ENCODE data around the gene FKBP5. TPM values are rescaled to one million over a fixed set of nuclear protein-coding genes. Genes with fewer than 3 reads are reported as not detected.
"Not testable (repeated sequence)": the region's sequence is repeated elsewhere in the genome, so short reads cannot be mapped to it uniquely, and the experiment has no call there.

The FKBP5 gene
- polyA plus RNA-seq, 1 donor = 9.4 TPM

DNA sequence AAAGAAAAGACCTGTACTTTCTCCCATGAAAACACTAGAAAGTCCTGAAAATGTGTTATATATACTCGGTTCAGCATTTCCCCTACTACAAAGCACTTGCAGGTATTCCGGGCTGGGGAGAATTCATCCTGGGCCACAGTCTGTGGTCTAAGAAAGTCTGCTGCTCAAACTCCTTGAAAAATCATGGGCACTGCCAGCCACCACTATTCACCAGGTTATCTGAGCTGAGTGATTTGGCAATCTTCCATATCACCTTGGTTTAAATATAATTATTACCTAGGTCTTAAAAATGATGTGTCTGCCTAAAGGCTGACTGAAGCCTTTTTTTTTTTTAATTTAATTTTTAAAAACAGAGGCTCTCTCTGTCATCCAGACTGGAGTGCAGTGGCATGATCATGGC is 11.3 kb downstream of the FKBP5 start:
- H3K27me3 ChIP-seq (ENCODE audit: control insufficient read depth, insufficient read depth, low read length) = no peaks in the 10 kb centered on the region
- no peaks in the 10 kb centered on the region for H3K36me3 ChIP-seq (ENCODE audit: control insufficient read depth, insufficient read depth, low read length)
- no peak for DNase-seq
- WGBS (ENCODE audit: insufficient coverage, low lambda C conversion rate) = no CpG with 5 or more reads among the region's 2 CpGs
- no peaks in the 10 kb centered on the region for H3K4me1 ChIP-seq (ENCODE audit: control insufficient read depth, insufficient read depth, low read length)
- H3K9me3 ChIP-seq (ENCODE audit: control insufficient read depth, low read depth, low read length) = no peaks in the 10 kb centered on the region
- no peak overlapping the region for H3K27ac ChIP-seq (ENCODE audit: low read length)
- H3K4me3 ChIP-seq (ENCODE audit: low read length) = no peak overlapping the region

DNA sequence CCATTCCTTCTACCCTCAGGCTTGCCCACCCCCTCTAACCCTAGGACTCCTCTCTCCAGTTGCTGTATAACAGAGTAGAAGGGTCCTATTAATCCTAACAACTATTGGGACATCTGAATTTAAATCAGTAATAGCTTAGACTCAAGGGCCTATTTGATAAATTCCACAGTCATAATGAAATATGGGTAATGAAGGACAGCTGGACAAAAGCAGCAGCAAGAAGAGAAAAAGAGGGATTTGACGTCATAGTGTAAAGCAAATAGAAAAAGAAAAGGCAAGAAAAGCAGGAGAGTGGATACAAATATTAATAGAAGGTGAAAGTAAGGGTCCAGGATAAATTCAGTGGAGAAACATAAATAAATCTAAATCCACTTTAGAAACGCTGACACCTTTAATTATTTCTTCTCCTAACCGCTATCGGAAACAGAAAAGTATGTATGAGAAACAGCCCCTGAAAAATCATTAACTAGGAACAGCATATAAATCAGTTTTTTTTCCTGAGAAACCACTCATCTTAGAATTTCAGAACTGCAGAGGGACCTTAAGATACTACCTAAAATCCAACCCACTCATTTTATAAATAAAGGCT is 12.8 kb downstream of the FKBP5 start:
- Histone ChIP-seq H3K4me3 (ENCODE audit: low read length) (no peak overlapping the region), H3K27me3 (ENCODE audit: control insufficient read depth, insufficient read depth, low read length) (no peaks in the 10 kb centered on the region), H3K36me3 (ENCODE audit: control insufficient read depth, insufficient read depth, low read length) (no peaks in the 10 kb centered on the region), H3K27ac (ENCODE audit: low read length) (no peak overlapping the region), H3K9me3 (ENCODE audit: control insufficient read depth, low read depth, low read length) (no peaks in the 10 kb centered on the region), H3K4me1 (ENCODE audit: control insufficient read depth, insufficient read depth, low read length) (no peaks in the 10 kb centered on the region)
- no peak for DNase-seq
- WGBS (ENCODE audit: insufficient coverage, low lambda C conversion rate) = 64% methylated on average over 4 of the region's 4 CpGs

DNA sequence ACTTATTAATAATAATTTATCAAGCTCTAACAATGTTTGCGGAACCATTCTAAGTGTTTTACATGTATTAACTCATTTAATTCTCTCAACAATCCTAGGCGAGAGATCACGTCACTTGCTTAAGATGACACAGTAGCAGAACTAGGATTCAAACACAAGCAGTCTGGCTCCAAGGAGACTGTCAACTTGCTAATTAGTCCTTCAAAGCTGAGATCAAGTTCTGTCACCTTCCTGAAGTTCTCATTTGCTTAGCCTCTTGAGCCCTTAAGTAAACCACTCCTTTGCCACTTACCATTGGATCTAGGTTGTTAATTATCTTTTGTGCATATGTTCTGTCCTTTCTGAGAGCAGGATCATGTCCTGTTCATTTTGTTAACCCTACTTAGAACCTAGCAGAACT is 14.1 kb downstream of the FKBP5 start:
- no CpG with 5 or more reads among the region's 3 CpGs for WGBS (ENCODE audit: insufficient coverage, low lambda C conversion rate)
- Histone ChIP-seq H3K4me1 (ENCODE audit: control insufficient read depth, insufficient read depth, low read length) (no peaks in the 10 kb centered on the region), H3K36me3 (ENCODE audit: control insufficient read depth, insufficient read depth, low read length) (no peaks in the 10 kb centered on the region), H3K27me3 (ENCODE audit: control insufficient read depth, insufficient read depth, low read length) (no peaks in the 10 kb centered on the region), H3K4me3 (ENCODE audit: low read length) (no peak overlapping the region), H3K9me3 (ENCODE audit: control insufficient read depth, low read depth, low read length) (no peaks in the 10 kb centered on the region), H3K27ac (ENCODE audit: low read length) (no peak overlapping the region)
- DNase-seq = no peak

DNA sequence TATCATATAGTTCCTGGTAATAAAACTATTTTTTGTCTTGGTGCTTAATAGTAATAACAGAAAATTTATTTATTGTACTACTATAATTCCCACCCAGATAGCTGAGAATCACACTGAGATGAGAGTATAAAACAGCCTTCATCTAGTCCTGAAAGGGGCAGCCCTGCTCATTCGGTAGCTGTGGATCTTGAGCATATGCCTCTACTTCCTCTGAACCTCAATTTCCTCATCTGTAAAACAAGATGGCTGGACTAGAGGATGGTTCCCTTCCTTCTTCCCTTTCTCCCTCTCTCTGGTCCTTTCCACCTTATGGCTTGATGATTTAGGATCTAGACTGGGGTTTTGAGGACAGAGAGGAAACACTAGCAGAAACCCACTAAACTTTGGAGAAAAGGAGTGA is 15.0 kb downstream of the FKBP5 start:
- WGBS (ENCODE audit: insufficient coverage, low lambda C conversion rate) = no CpG with 5 or more reads among the region's 1 CpG
- H3K27ac ChIP-seq (ENCODE audit: low read length) = no peak overlapping the region

DNA sequence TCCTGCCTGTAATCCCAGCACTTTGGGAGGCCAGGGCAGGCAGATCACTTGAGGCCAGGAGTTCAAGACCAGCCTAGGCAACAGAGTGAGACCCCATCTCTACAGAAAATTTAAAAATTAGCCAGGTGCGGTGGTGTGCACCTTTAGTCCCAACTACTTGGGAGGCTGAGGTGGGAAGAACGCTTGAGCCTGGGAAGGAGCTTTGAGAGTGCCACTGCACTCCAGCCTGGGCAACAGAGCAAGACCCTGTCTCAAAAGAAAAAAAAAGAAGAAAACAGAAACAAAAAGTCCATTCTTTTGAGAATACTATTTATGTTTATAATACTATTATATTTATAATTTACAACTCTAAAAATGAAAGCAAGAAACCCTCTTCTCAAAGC is 15.4 kb downstream of the FKBP5 start:
- not testable (repeated sequence) for H3K36me3 ChIP-seq (ENCODE audit: control insufficient read depth, insufficient read depth, low read length); H3K4me1 ChIP-seq (ENCODE audit: control insufficient read depth, insufficient read depth, low read length); H3K27me3 ChIP-seq (ENCODE audit: control insufficient read depth, insufficient read depth, low read length); H3K4me3 ChIP-seq (ENCODE audit: low read length); DNase-seq; H3K9me3 ChIP-seq (ENCODE audit: control insufficient read depth, low read depth, low read length); H3K27ac ChIP-seq (ENCODE audit: low read length)
- no CpG with 5 or more reads among the region's 2 CpGs for WGBS (ENCODE audit: insufficient coverage, low lambda C conversion rate)

More for the DNA sequence above, 15.0 kb downstream of the FKBP5 start:
- Histone ChIP-seq H3K4me1 (ENCODE audit: control insufficient read depth, insufficient read depth, low read length) (peaks cover 3% of the 10 kb centered on the region), H3K9me3 (ENCODE audit: control insufficient read depth, low read depth, low read length) (no peaks in the 10 kb centered on the region), H3K27me3 (ENCODE audit: control insufficient read depth, insufficient read depth, low read length) (no peaks in the 10 kb centered on the region), H3K36me3 (ENCODE audit: control insufficient read depth, insufficient read depth, low read length) (no peaks in the 10 kb centered on the region), H3K4me3 (ENCODE audit: low read length) (no peak overlapping the region)
- DNase-seq = no peak

DNA sequence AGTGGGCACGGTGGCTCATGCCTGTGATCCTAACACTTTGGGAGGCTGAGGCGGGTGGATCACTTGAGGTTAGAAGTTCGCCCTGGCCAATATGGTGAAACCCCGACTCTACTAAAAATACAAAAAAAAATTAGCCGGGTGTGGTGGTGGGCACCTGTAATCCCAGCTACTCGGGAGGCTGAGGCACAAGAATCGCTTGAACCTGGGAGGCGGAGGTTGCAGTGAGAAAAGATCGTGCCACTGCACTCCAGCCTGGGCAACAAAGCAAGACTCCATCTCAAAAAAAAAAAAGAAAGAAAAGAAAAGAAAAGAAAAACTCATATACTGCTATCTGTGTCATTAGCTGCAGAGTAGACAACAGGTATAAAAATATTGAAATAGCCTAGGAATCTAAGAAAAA is 18.3 kb downstream of the FKBP5 start:
- H3K27me3 ChIP-seq (ENCODE audit: control insufficient read depth, insufficient read depth, low read length); H3K27ac ChIP-seq (ENCODE audit: low read length); DNase-seq; H3K9me3 ChIP-seq (ENCODE audit: control insufficient read depth, low read depth, low read length); H3K36me3 ChIP-seq (ENCODE audit: control insufficient read depth, insufficient read depth, low read length); H3K4me3 ChIP-seq (ENCODE audit: low read length); H3K4me1 ChIP-seq (ENCODE audit: control insufficient read depth, insufficient read depth, low read length): not testable (repeated sequence)
- WGBS (ENCODE audit: insufficient coverage, low lambda C conversion rate) = 95% methylated on average over 4 of the region's 9 CpGs

DNA sequence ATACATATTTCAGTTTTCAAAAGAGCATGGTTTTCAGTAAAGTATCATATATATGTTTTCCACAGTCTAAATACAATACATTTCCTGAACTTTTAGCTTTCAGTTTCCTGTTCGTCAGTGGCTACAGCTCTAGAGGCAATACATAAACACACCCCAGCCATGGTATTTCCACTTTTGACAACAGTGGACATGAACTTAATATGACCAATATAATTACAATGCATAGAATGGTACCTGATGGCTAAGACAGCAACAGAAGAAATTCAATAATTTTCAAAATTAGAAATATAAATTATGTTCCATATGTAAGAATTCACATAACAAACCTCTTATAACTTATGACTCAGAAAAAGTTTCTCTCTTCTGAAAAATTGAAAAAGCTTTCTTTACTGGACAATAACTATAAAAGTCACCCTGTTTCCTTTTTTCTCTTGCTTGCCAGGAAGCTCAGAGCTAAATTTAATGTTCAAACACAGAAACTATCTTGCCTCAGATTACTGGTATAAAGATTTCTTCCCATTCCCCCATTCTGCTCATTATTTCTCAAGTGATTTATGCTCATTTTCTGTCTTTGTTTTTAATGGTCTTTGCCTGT is 19.2 kb downstream of the FKBP5 start:
- Histone ChIP-seq H3K27ac (ENCODE audit: low read length) (peak overlapping the region; percentile 52), H3K4me1 (ENCODE audit: control insufficient read depth, insufficient read depth, low read length) (peaks cover 3% of the 10 kb centered on the region), H3K36me3 (ENCODE audit: control insufficient read depth, insufficient read depth, low read length) (no peaks in the 10 kb centered on the region), H3K4me3 (ENCODE audit: low read length) (no peak overlapping the region), H3K9me3 (ENCODE audit: control insufficient read depth, low read depth, low read length) (no peaks in the 10 kb centered on the region), H3K27me3 (ENCODE audit: control insufficient read depth, insufficient read depth, low read length) (no peaks in the 10 kb centered on the region)
- no peak for DNase-seq
- WGBS (ENCODE audit: insufficient coverage, low lambda C conversion rate) = no CpG with 5 or more reads among the region's 1 CpG

DNA sequence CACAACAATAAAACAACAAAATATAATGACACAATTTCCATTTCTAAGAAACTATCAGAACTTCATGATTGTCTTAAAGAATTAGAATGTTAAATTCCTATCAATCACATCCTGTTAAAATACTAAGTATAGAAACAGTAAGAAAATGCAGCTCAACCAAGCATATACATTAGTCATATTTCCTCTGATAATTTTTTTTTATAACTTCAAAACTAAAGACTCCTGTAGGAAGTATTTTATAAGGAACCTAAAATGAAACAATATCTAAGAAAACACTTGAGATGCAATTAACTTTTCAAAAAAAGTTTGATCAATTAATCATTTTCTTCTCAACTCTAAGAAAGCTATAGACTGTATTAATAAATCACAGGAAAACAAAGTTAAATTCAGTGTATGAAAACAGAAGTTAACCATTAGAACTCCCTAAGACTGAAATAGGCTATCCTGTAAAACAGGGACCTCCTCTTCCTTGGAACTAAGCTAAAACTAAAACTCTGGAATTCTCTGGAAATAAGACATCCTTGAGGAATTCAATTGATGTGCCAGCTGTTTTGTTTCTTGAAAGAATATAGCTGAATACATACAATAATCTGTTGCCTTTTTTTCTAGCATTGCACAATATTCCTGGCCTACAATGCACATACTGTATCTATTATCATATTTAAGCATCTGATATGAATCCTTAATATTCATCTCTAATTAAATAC is 19.8 kb downstream of the FKBP5 start:
- no peaks in the 10 kb centered on the region for H3K27me3 ChIP-seq (ENCODE audit: control insufficient read depth, insufficient read depth, low read length)
- H3K27ac ChIP-seq (ENCODE audit: low read length) = peak overlapping the region; percentile 52
- H3K4me3 ChIP-seq (ENCODE audit: low read length) = no peak overlapping the region
- no peaks in the 10 kb centered on the region for H3K9me3 ChIP-seq (ENCODE audit: control insufficient read depth, low read depth, low read length)
- H3K4me1 ChIP-seq (ENCODE audit: control insufficient read depth, insufficient read depth, low read length) = peaks cover 3% of the 10 kb centered on the region
- no peaks in the 10 kb centered on the region for H3K36me3 ChIP-seq (ENCODE audit: control insufficient read depth, insufficient read depth, low read length)
- peak in 1 of 2 donors; percentile 35 for DNase-seq

DNA sequence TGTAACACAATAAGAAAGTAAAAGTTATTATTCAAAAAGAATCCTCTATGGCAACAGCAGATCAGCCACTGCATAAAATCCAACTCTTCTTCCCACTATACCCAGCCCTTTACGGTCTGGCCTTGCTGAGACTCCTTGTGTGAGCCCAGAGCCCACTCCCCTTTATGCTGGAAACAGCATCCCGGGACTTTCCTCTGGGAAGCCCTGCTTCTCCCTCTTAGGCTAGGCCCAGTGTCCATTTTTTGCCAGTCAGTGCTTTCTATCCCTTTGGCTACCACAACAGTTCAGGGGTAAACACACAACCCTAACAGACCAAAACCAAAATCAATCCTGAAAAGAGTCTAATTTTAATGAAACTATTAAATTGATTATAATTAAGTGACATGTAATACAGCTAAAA is 20.6 kb downstream of the FKBP5 start:
- H3K27ac ChIP-seq (ENCODE audit: low read length) = peak overlapping the region; percentile 53
- H3K4me1 ChIP-seq (ENCODE audit: control insufficient read depth, insufficient read depth, low read length) = peaks cover 3% of the 10 kb centered on the region
- H3K27me3 ChIP-seq (ENCODE audit: control insufficient read depth, insufficient read depth, low read length) = no peaks in the 10 kb centered on the region
- no CpG with 5 or more reads among the region's 2 CpGs for WGBS (ENCODE audit: insufficient coverage, low lambda C conversion rate)
- no peak for DNase-seq
- H3K4me3 ChIP-seq (ENCODE audit: low read length) = no peak overlapping the region
- no peaks in the 10 kb centered on the region for H3K36me3 ChIP-seq (ENCODE audit: control insufficient read depth, insufficient read depth, low read length)
- no peaks in the 10 kb centered on the region for H3K9me3 ChIP-seq (ENCODE audit: control insufficient read depth, low read depth, low read length)

DNA sequence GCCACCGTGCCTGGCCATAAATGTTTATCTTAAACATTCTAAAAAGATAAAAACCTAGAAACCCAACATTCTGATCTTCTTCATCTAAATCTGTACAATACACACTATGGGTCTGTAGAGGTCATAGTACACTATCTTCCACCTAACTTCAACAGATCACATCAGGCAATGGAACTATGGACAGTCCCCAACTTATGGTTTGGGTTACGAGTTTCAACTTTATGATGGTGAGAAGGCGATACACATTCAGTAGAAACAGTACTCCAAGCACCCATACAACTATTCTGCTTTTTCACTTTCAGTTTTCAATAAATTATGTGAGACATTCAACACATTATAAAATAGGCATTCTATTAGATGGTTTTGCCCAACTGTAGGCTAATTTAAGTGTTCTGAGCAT is 23.1 kb downstream of the FKBP5 start:
- WGBS (ENCODE audit: insufficient coverage, low lambda C conversion rate) = no CpG with 5 or more reads among the region's 3 CpGs
- Histone ChIP-seq H3K36me3 (ENCODE audit: control insufficient read depth, insufficient read depth, low read length) (no peaks in the 10 kb centered on the region), H3K27ac (ENCODE audit: low read length) (no peak overlapping the region), H3K9me3 (ENCODE audit: control insufficient read depth, low read depth, low read length) (no peaks in the 10 kb centered on the region), H3K27me3 (ENCODE audit: control insufficient read depth, insufficient read depth, low read length) (no peaks in the 10 kb centered on the region), H3K4me3 (ENCODE audit: low read length) (no peak overlapping the region), H3K4me1 (ENCODE audit: control insufficient read depth, insufficient read depth, low read length) (peaks cover 3% of the 10 kb centered on the region)
- no peak for DNase-seq

DNA sequence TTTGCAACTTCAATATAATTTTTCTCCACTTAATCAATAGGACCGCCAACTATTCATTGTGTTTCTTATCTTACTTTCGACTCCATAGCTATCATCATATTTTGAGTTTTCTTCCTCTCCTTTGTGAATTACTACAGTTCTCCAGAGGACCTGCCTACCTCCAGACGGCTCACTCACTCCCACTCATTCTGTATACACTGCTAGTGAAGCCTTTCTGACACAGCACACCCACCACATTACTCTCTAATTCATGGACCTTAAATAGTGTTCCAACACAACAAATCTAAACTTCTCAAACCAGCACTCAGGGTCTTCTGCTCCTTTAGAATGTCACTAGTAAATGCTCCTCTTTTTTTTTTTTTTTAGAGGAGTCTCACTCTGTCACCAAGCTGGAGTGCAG is 23.8 kb downstream of the FKBP5 start:
- H3K4me1 ChIP-seq (ENCODE audit: control insufficient read depth, insufficient read depth, low read length) = peaks cover 3% of the 10 kb centered on the region
- no peak for DNase-seq
- no peaks in the 10 kb centered on the region for H3K27me3 ChIP-seq (ENCODE audit: control insufficient read depth, insufficient read depth, low read length)
- no peaks in the 10 kb centered on the region for H3K36me3 ChIP-seq (ENCODE audit: control insufficient read depth, insufficient read depth, low read length)
- H3K4me3 ChIP-seq (ENCODE audit: low read length) = no peak overlapping the region
- no peak overlapping the region for H3K27ac ChIP-seq (ENCODE audit: low read length)
- H3K9me3 ChIP-seq (ENCODE audit: control insufficient read depth, low read depth, low read length) = no peaks in the 10 kb centered on the region
- 76% methylated on average over 2 of the region's 3 CpGs for WGBS (ENCODE audit: insufficient coverage, low lambda C conversion rate)
